ENCODE data around the gene DNAJC22. TPM values are rescaled to one million over a fixed set of nuclear protein-coding genes. Genes with fewer than 3 reads are reported as not detected.

The DNAJC22 gene
- total RNA-seq, 1 donor from 2014 or later: 0.08 TPM

DNA sequence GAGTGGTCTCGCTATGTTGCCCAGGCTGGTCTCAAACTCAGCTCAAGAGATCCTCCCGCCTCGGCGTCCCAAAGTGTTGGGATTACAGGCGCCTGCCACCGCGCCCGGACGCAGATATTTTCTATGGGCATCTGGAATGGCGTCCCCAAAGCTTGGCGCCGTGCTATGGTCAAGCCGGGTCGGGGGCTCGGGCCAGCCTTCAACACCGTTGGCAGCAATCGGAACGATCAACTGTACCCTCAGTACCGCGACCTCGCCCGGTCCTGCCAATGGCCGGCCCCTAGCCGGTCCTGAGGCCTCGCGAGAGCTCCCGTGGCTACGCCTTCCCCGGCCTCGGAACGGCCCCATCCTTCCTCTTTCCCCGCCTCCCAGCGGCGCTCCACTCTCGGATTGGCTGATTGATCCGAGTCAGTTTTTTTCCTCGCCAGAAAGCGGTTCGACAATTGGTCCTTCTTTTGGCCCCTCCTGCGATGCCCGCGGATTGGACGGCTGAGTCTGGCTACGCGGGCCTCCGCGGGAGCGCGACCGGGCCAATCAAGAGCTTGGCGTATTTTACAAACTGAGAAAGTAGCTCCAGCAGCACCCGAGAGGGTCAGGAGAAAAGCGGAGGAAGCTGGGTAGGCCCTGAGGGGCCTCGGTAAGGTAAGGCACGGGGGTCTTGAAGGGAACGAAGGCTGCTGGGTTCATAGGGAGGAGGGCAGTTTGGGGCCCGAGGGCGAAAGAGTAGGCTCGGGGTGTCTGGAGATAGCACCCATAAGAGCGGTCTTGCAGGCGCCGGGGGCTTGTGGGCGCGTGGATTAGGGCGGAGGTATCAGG, 23.8 kb upstream of the DNAJC22 start, which contains the start of gene TROAP:
TROAP (plus strand) TSS at position 548 of the 816 bp plus-strand sequence. CDS start 354 bp downstream, outside the sequence.
- DNase-seq: peak; percentile 97
- Histone ChIP-seq H3K4me3 (peak within 1 kb of the TSS; percentile 77), H3K9me3 (replicated peaks) (no peaks in the 10 kb centered on the region), H3K36me3 (no peaks in the 10 kb centered on the region), H3K27me3 (ENCODE audit: low read depth) (no peaks in the 10 kb centered on the region), H3K4me1 (peaks cover 16% of the 10 kb centered on the region), H3K27ac (replicated peaks) (peak within 1 kb of the TSS; percentile 78)
- intact Hi-C loops (cut with micrococcal nuclease): no loop called here
- TF ChIP-seq CTCF (IDR thresholded peaks at IDR 0.05; ENCODE audit: borderline replicate concordance): no peak

- DNase-seq: no peak
- H3K27me3 ChIP-seq (ENCODE audit: low read depth): no peaks in the 10 kb centered on the region
- H3K27ac ChIP-seq (replicated peaks): no peak overlapping the region
- peak overlapping the region; percentile 77 for H3K4me3 ChIP-seq
- H3K9me3 ChIP-seq (replicated peaks): no peaks in the 10 kb centered on the region
- H3K36me3 ChIP-seq: no peaks in the 10 kb centered on the region
- TF ChIP-seq CTCF (IDR thresholded peaks at IDR 0.05; ENCODE audit: borderline replicate concordance): no peak
- intact Hi-C loops (cut with micrococcal nuclease): no loop called here
- H3K4me1 ChIP-seq: peaks cover 16% of the 10 kb centered on the region
Observed at GRCh38 chr12:49323524-49324097, 23.1 kb upstream of the DNAJC22 start.

- no peak overlapping the region for H3K27ac ChIP-seq (replicated peaks)
- H3K36me3 ChIP-seq: no peaks in the 10 kb centered on the region
- peaks cover 16% of the 10 kb centered on the region for H3K4me1 ChIP-seq
- H3K9me3 ChIP-seq (replicated peaks): no peaks in the 10 kb centered on the region
- H3K4me3 ChIP-seq: no peak overlapping the region
- TF ChIP-seq CTCF (IDR thresholded peaks at IDR 0.05; ENCODE audit: borderline replicate concordance): no peak
- peaks cover 13% of the 10 kb centered on the region for H3K27me3 ChIP-seq (ENCODE audit: low read depth)
- intact Hi-C loops (cut with micrococcal nuclease): no loop called here
- no peak for DNase-seq
Observed at GRCh38 chr12:49325606-49326005, 21.1 kb upstream of the DNAJC22 start.

- H3K4me1 ChIP-seq: peaks cover 20% of the 10 kb centered on the region
- peaks cover 29% of the 10 kb centered on the region for H3K27me3 ChIP-seq (ENCODE audit: low read depth)
- no peaks in the 10 kb centered on the region for H3K36me3 ChIP-seq
- no peaks in the 10 kb centered on the region for H3K9me3 ChIP-seq (replicated peaks)
- no peak overlapping the region for H3K4me3 ChIP-seq
- TF ChIP-seq CTCF (IDR thresholded peaks at IDR 0.05; ENCODE audit: borderline replicate concordance): no peak
- intact Hi-C loops (cut with micrococcal nuclease): no loop called here
- H3K27ac ChIP-seq (replicated peaks): no peak overlapping the region
- no peak for DNase-seq
Observed at GRCh38 chr12:49327368-49327767, 19.3 kb upstream of the DNAJC22 start.

GRCh38 chr12:49327887-49328286, 18.8 kb upstream of the DNAJC22 start:
- no peaks in the 10 kb centered on the region for H3K9me3 ChIP-seq (replicated peaks)
- no peak overlapping the region for H3K4me3 ChIP-seq
- intact Hi-C loops (cut with micrococcal nuclease): no loop called here
- no peaks in the 10 kb centered on the region for H3K36me3 ChIP-seq
- H3K27ac ChIP-seq (replicated peaks): no peak overlapping the region
- DNase-seq: no peak
- peaks cover 35% of the 10 kb centered on the region for H3K27me3 ChIP-seq (ENCODE audit: low read depth)
- TF ChIP-seq CTCF (IDR thresholded peaks at IDR 0.05; ENCODE audit: borderline replicate concordance): no peak
- H3K4me1 ChIP-seq: peaks cover 16% of the 10 kb centered on the region

All from left ventricle myocardium inferior (tissue), 1 donor.